Measurements from ENCODE around the gene ABCG8. TPM values are rescaled to one million over a fixed set of nuclear protein-coding genes. Genes with fewer than 3 reads are reported as not detected.
"Not testable (repeated sequence)": the region's sequence is repeated elsewhere in the genome, so short reads cannot be mapped to it uniquely, and the experiment has no call there.

The ABCG8 gene
- total RNA-seq, 4 donors from 2014 or later = not detected

- DNase-seq (ENCODE audit: low spot score in 2 of 2) = no peak
- no peak overlapping the region for H3K4me3 ChIP-seq (ENCODE audit: low read depth, poor library complexity, severe bottlenecking)
- intact Hi-C loops (cut with DNase I; ENCODE audit: low total_unique reads) = no loop called here
- WGBS, 2 donors = 90 to 93% methylated on average over 5 of the region's 5 CpGs
- TF ChIP-seq POLR2A (IDR thresholded peaks at IDR 0.05) = no peak
- no peak for TF ChIP-seq CTCF (IDR thresholded peaks at IDR 0.05)
These were observed 67.1 kb downstream of the ABCG8 start for GRCh38 chr2:43905871-43906270.

- DNase-seq (ENCODE audit: low spot score in 2 of 2) = no peak
- intact Hi-C loops (cut with DNase I; ENCODE audit: low total_unique reads) = no loop called here
- H3K4me3 ChIP-seq (ENCODE audit: low read depth, poor library complexity, severe bottlenecking) = no peak overlapping the region
- WGBS, 2 donors = 91 to 95% methylated on average over 6 of the region's 6 CpGs
- TF ChIP-seq CTCF (IDR thresholded peaks at IDR 0.05) (no peak), POLR2A (IDR thresholded peaks at IDR 0.05) (no peak)
These were observed 67.8 kb downstream of the ABCG8 start for GRCh38 chr2:43906448-43907109.

- WGBS, 2 donors = 93 to 94% methylated on average over 8 of the region's 8 CpGs
- H3K4me3 ChIP-seq (ENCODE audit: low read depth, poor library complexity, severe bottlenecking); DNase-seq (ENCODE audit: low spot score in 2 of 2); intact Hi-C loops (cut with DNase I; ENCODE audit: low total_unique reads): not testable (repeated sequence)
These were observed 72.5 kb downstream of the ABCG8 start for GRCh38 chr2:43911136-43911790.

- DNase-seq (ENCODE audit: low spot score in 2 of 2) = no peak
- TF ChIP-seq CTCF (IDR thresholded peaks at IDR 0.05) (no peak), POLR2A (IDR thresholded peaks at IDR 0.05) (no peak)
- no peak overlapping the region for H3K4me3 ChIP-seq (ENCODE audit: low read depth, poor library complexity, severe bottlenecking)
- 92 to 94% methylated on average over 2 of the region's 2 CpGs for WGBS, 2 donors
- intact Hi-C loops (cut with DNase I; ENCODE audit: low total_unique reads) = no loop called here
These were observed 85.7 kb downstream of the ABCG8 start for GRCh38 chr2:43924463-43924862.

GRCh38 chr2:43925431-43925830, 86.7 kb downstream of the ABCG8 start:
- WGBS, 2 donors = 93 to 94% methylated on average over 4 of the region's 4 CpGs
- no peak for DNase-seq (ENCODE audit: low spot score in 2 of 2)
- TF ChIP-seq CTCF (IDR thresholded peaks at IDR 0.05) (no peak), POLR2A (IDR thresholded peaks at IDR 0.05) (no peak)
- no peak overlapping the region for H3K4me3 ChIP-seq (ENCODE audit: low read depth, poor library complexity, severe bottlenecking)
- intact Hi-C loops (cut with DNase I; ENCODE audit: low total_unique reads) = no loop called here

GRCh38 chr2:43927442-43927841, 88.7 kb downstream of the ABCG8 start:
- intact Hi-C loops (cut with DNase I; ENCODE audit: low total_unique reads) = no loop called here
- no peak for DNase-seq (ENCODE audit: low spot score in 2 of 2)
- WGBS, 2 donors = 94% methylated on average over 4 of the region's 4 CpGs
- TF ChIP-seq POLR2A (IDR thresholded peaks at IDR 0.05) (no peak), CTCF (IDR thresholded peaks at IDR 0.05) (no peak)
- H3K4me3 ChIP-seq (ENCODE audit: low read depth, poor library complexity, severe bottlenecking) = no peak overlapping the region

Data from lower leg skin (tissue), 4 donors.